ENCODE measurements around the gene ADIPOR1.
"Not testable (repeated sequence)": the region's sequence is repeated elsewhere in the genome, so short reads cannot be mapped to it uniquely, and the experiment has no call there.

ADIPOR1 gene

DNA sequence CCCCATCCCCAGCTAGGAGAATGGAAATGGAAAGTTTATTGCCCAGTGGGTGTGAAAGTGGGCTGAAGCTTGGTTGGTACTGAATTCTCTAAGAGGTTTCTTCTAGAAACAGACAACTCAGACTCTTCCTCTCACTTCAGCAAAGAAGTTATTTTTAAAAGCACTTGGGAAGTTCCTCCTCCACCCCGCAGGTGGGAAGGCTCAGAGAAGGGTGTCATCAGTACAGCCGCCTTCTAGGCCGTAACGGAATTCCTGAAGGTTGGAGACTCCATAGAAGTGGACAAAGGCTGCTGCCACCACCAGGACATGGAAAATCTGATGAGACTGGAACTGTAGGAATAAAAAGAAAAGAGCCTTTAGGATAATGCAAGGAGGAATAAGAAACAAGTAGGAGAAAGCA, 16.7 kb downstream of the ADIPOR1 start:
- peaks cover 50% of the 10 kb centered on the region in 2 donors for H3K36me3 ChIP-seq (ENCODE audit: control insufficient read depth in 2 of 2, insufficient read depth in 2 of 2, low read length in 2 of 2)
- no peak overlapping the region for H3K4me3 ChIP-seq (ENCODE audit: low read length in 2 of 2)
- no peak overlapping the region for H3K9ac ChIP-seq (ENCODE audit: low read depth in 1 of 2, low read length in 2 of 2)
- no peaks in the 10 kb centered on the region for H3K4me1 ChIP-seq (ENCODE audit: control insufficient read depth in 2 of 2, insufficient read depth in 2 of 2, low read length in 2 of 2)
- no peaks in the 10 kb centered on the region for H3K27me3 ChIP-seq (ENCODE audit: control insufficient read depth in 2 of 2, insufficient read depth in 2 of 2, low read length in 2 of 2)
- no peak overlapping the region for H3K27ac ChIP-seq (ENCODE audit: low read depth in 2 of 2, low read length in 2 of 2)
- H3K9me3 ChIP-seq (ENCODE audit: control insufficient read depth in 2 of 2, low read length in 2 of 2), result no peaks in the 10 kb centered on the region

GRCh38 chr1:202940561-202940960, 17.6 kb downstream of the ADIPOR1 start:
- no peaks in the 10 kb centered on the region for H3K9me3 ChIP-seq (ENCODE audit: control insufficient read depth in 2 of 2, low read length in 2 of 2)
- H3K4me1 ChIP-seq (ENCODE audit: control insufficient read depth in 2 of 2, insufficient read depth in 2 of 2, low read length in 2 of 2), result no peaks in the 10 kb centered on the region
- H3K36me3 ChIP-seq (ENCODE audit: control insufficient read depth in 2 of 2, insufficient read depth in 2 of 2, low read length in 2 of 2), result peaks cover 43% of the 10 kb centered on the region in 2 donors

DNA sequence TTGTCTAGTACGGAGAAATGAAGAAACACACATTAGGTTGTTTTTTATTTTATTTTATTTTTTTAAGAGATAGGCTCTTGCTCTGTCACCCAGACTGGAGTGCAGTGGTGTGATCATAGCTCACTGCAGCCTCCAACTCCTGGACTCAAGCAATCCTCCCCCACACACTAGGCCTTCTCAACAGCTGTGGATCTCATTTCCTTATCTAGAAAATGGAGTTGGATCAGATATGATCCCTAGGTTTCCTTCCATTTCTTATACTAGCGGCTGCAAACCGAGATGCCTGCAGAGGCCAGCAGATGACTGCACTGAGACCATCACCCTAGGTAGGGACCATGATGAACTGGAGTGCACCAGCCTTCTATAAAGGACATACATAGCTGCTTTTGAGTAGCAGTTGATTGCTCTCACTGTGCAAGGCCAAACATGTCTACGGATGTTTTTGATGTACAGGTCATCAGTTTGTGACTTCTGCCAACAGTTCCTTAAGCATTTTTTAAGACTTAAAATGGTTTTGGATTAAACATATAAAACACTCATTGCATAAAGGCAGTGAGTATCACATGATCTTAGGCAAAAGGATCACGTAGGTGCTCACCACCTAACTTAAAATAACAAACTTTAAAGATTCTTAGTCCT, 19.7 kb downstream of the ADIPOR1 start:
- H3K36me3 ChIP-seq (ENCODE audit: control insufficient read depth in 2 of 2, insufficient read depth in 2 of 2, low read length in 2 of 2), result peaks cover 21 to 24% of the 10 kb centered on the region in 2 donors
- no peak overlapping the region for H3K27ac ChIP-seq (ENCODE audit: low read depth in 2 of 2, low read length in 2 of 2)
- no peak overlapping the region for H3K9ac ChIP-seq (ENCODE audit: low read depth in 1 of 2, low read length in 2 of 2)
- H3K4me1 ChIP-seq (ENCODE audit: control insufficient read depth in 2 of 2, insufficient read depth in 2 of 2, low read length in 2 of 2), result no peaks in the 10 kb centered on the region
- no peaks in the 10 kb centered on the region for H3K9me3 ChIP-seq (ENCODE audit: control insufficient read depth in 2 of 2, low read length in 2 of 2)
- H3K27me3 ChIP-seq (ENCODE audit: control insufficient read depth in 2 of 2, insufficient read depth in 2 of 2, low read length in 2 of 2), result no peaks in the 10 kb centered on the region
- H3K4me3 ChIP-seq (ENCODE audit: low read length in 2 of 2), result no peak overlapping the region

More at GRCh38 chr1:202940561-202940960, 17.6 kb downstream of the ADIPOR1 start:
- Histone ChIP-seq H3K27me3 (ENCODE audit: control insufficient read depth in 2 of 2, insufficient read depth in 2 of 2, low read length in 2 of 2) (no peaks in the 10 kb centered on the region), H3K9ac (ENCODE audit: low read depth in 1 of 2, low read length in 2 of 2) (no peak overlapping the region), H3K27ac (ENCODE audit: low read depth in 2 of 2, low read length in 2 of 2) (no peak overlapping the region), H3K4me3 (ENCODE audit: low read length in 2 of 2) (no peak overlapping the region)

GRCh38 chr1:202936409-202936808, 21.7 kb downstream of the ADIPOR1 start:
- not testable (repeated sequence) for H3K9ac ChIP-seq (ENCODE audit: low read depth in 1 of 2, low read length in 2 of 2); H3K27ac ChIP-seq (ENCODE audit: low read depth in 2 of 2, low read length in 2 of 2); H3K27me3 ChIP-seq (ENCODE audit: control insufficient read depth in 2 of 2, insufficient read depth in 2 of 2, low read length in 2 of 2); H3K4me3 ChIP-seq (ENCODE audit: low read length in 2 of 2); H3K9me3 ChIP-seq (ENCODE audit: control insufficient read depth in 2 of 2, low read length in 2 of 2); H3K4me1 ChIP-seq (ENCODE audit: control insufficient read depth in 2 of 2, insufficient read depth in 2 of 2, low read length in 2 of 2); H3K36me3 ChIP-seq (ENCODE audit: control insufficient read depth in 2 of 2, insufficient read depth in 2 of 2, low read length in 2 of 2)

DNA sequence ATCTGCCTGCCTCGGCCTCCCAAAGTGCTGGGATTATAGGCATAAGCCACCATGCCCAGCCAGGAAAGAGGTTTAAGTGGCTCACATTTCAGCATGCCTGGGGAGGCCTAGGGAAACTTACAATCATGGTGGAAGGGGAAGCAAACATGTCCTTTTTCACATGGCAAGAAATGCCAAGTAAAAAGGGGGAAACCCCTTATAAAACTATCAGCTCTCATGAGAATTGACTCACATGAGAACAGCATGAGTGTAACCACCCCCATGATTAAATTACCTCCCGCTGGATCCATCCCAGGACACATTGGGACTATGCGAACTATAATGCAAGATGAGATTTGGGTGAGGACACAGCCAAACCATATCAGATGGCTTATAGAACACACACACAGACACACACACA, 22.3 kb downstream of the ADIPOR1 start:
- Histone ChIP-seq H3K9me3 (ENCODE audit: control insufficient read depth in 2 of 2, low read length in 2 of 2) (no peaks in the 10 kb centered on the region), H3K4me1 (ENCODE audit: control insufficient read depth in 2 of 2, insufficient read depth in 2 of 2, low read length in 2 of 2) (no peaks in the 10 kb centered on the region), H3K36me3 (ENCODE audit: control insufficient read depth in 2 of 2, insufficient read depth in 2 of 2, low read length in 2 of 2) (peaks cover 0 to 4% of the 10 kb centered on the region in 2 donors), H3K27me3 (ENCODE audit: control insufficient read depth in 2 of 2, insufficient read depth in 2 of 2, low read length in 2 of 2) (no peaks in the 10 kb centered on the region), H3K27ac (ENCODE audit: low read depth in 2 of 2, low read length in 2 of 2) (no peak overlapping the region), H3K4me3 (ENCODE audit: low read length in 2 of 2) (no peak overlapping the region), H3K9ac (ENCODE audit: low read depth in 1 of 2, low read length in 2 of 2) (no peak overlapping the region)

- Histone ChIP-seq H3K27ac (ENCODE audit: low read depth in 2 of 2, low read length in 2 of 2) (no peak overlapping the region), H3K4me3 (ENCODE audit: low read length in 2 of 2) (no peak overlapping the region), H3K36me3 (ENCODE audit: control insufficient read depth in 2 of 2, insufficient read depth in 2 of 2, low read length in 2 of 2) (no peaks in the 10 kb centered on the region), H3K4me1 (ENCODE audit: control insufficient read depth in 2 of 2, insufficient read depth in 2 of 2, low read length in 2 of 2) (no peaks in the 10 kb centered on the region), H3K9ac (ENCODE audit: low read depth in 1 of 2, low read length in 2 of 2) (no peak overlapping the region), H3K9me3 (ENCODE audit: control insufficient read depth in 2 of 2, low read length in 2 of 2) (no peaks in the 10 kb centered on the region), H3K27me3 (ENCODE audit: control insufficient read depth in 2 of 2, insufficient read depth in 2 of 2, low read length in 2 of 2) (no peaks in the 10 kb centered on the region)
Measured at GRCh38 chr1:202934755-202935154, 23.4 kb downstream of the ADIPOR1 start.

DNA sequence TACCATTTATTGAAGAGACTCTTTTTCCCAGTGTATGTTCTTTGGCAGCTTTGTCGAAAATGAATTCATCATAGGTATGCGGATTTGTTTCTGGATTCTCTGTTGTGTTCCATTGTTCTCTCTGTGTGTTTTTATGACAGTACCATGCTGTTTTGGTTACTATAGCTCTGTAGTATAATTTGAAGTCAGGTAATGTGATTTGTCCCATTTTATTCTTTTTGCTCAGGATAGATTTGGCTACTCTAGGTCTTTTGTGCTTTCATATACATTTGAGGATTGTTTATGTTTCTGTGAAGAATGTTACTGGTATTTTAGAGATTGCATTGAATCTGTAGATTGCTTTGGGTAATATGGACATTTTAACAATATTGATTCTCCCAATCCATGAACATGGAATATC, 25.6 kb downstream of the ADIPOR1 start:
- H3K27ac ChIP-seq (ENCODE audit: low read depth in 2 of 2, low read length in 2 of 2), result no peak overlapping the region
- H3K9me3 ChIP-seq (ENCODE audit: control insufficient read depth in 2 of 2, low read length in 2 of 2), result no peaks in the 10 kb centered on the region
- H3K36me3 ChIP-seq (ENCODE audit: control insufficient read depth in 2 of 2, insufficient read depth in 2 of 2, low read length in 2 of 2), result no peaks in the 10 kb centered on the region
- H3K4me1 ChIP-seq (ENCODE audit: control insufficient read depth in 2 of 2, insufficient read depth in 2 of 2, low read length in 2 of 2), result no peaks in the 10 kb centered on the region
- H3K4me3 ChIP-seq (ENCODE audit: low read length in 2 of 2), result no peak overlapping the region
- H3K9ac ChIP-seq (ENCODE audit: low read depth in 1 of 2, low read length in 2 of 2), result no peak overlapping the region
- no peaks in the 10 kb centered on the region for H3K27me3 ChIP-seq (ENCODE audit: control insufficient read depth in 2 of 2, insufficient read depth in 2 of 2, low read length in 2 of 2)

DNA sequence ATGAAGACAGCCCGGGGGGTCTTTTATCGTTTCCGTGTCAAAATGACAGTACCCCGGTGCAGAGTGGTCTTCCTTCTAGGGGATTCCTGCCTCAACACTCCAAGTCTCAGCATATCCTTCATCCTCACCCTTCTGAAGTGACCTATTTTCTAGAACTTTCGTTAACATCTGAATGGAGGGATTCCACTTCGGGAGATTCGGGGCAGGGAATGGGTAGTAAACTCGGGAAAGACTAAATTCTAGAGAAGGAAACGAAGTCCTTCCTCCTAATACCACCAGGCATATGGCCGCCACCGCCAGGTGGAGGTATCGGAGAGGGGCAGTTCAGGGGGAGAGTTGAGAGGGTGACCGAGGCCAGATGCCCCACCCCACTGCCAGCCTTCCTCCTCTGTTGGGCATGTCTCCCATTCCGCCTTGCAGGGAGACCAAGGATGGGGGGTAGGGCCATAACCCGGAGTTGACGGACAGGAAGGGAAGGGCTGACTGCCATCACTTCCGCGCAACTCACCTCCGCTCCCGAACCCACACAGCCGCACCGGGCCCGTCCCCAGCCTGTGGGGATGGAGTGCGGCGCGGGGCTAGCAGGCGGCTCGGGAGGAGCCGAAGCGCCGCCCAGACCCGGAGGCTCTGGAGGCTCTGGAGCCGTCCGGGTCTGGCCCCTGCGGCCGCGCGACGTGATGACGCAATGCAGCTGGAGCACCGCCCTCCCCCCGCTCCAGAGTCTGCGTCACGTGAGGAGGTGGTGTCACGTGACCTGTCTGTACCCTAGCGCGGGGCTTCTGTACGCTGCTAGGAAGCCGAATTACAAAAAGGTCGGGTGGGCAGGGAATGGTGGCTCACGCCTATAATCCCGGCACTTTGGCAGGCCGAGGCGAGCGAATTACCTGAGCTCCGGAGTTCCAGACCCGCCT, 31.3 kb downstream of the ADIPOR1 start, which contains the start of gene KLHL12:
Gene KLHL12, minus strand, starts transcription at position 654 of the 911 bp plus-strand sequence. CDS start 2,072 bp downstream, outside the sequence.
- peak within 1 kb of the TSS; percentile 96 to 98 for H3K27ac ChIP-seq (ENCODE audit: low read depth in 2 of 2, low read length in 2 of 2)
- H3K9me3 ChIP-seq (ENCODE audit: control insufficient read depth in 2 of 2, low read length in 2 of 2), result no peaks in the 10 kb centered on the region
- H3K4me3 ChIP-seq (ENCODE audit: low read length in 2 of 2), result peak within 1 kb of the TSS; percentile 88 to 96
- H3K27me3 ChIP-seq (ENCODE audit: control insufficient read depth in 2 of 2, insufficient read depth in 2 of 2, low read length in 2 of 2), result no peaks in the 10 kb centered on the region
- peak within 1 kb of the TSS; percentile 90 to 95 for H3K9ac ChIP-seq (ENCODE audit: low read depth in 1 of 2, low read length in 2 of 2)
- peaks cover 2 to 6% of the 10 kb centered on the region in 2 donors for H3K36me3 ChIP-seq (ENCODE audit: control insufficient read depth in 2 of 2, insufficient read depth in 2 of 2, low read length in 2 of 2)
- peaks cover 0 to 7% of the 10 kb centered on the region in 2 donors for H3K4me1 ChIP-seq (ENCODE audit: control insufficient read depth in 2 of 2, insufficient read depth in 2 of 2, low read length in 2 of 2)

GRCh38 chr1:202923533-202923932, 34.6 kb downstream of the ADIPOR1 start:
- H3K27me3 ChIP-seq (ENCODE audit: control insufficient read depth in 2 of 2, insufficient read depth in 2 of 2, low read length in 2 of 2), result no peaks in the 10 kb centered on the region
- peaks cover 0 to 10% of the 10 kb centered on the region in 2 donors for H3K4me1 ChIP-seq (ENCODE audit: control insufficient read depth in 2 of 2, insufficient read depth in 2 of 2, low read length in 2 of 2)
- no peak overlapping the region for H3K27ac ChIP-seq (ENCODE audit: low read depth in 2 of 2, low read length in 2 of 2)
- H3K4me3 ChIP-seq (ENCODE audit: low read length in 2 of 2), result no peak overlapping the region
- peaks cover 2 to 17% of the 10 kb centered on the region in 2 donors for H3K36me3 ChIP-seq (ENCODE audit: control insufficient read depth in 2 of 2, insufficient read depth in 2 of 2, low read length in 2 of 2)
- no peak overlapping the region for H3K9ac ChIP-seq (ENCODE audit: low read depth in 1 of 2, low read length in 2 of 2)
- no peaks in the 10 kb centered on the region for H3K9me3 ChIP-seq (ENCODE audit: control insufficient read depth in 2 of 2, low read length in 2 of 2)

DNA sequence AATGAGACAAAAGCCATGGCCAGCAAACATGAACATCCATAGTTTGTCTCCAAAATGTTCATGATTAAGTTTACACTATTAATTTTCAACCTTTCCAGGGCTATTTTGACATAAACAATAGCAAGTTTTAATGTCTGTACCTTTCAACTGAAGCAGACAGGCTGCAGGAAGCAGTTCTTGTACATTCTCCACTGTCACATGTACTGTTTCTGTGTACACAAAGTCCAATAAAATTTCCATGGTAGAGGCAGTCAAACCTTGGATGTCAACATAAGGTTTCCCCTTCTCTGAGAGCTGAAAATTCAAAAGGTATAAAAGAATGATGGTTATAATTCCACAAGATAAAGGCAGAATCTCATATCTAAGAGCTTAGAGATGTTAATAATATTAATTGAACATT, 38.5 kb downstream of the ADIPOR1 start:
- Histone ChIP-seq H3K27ac (ENCODE audit: low read depth in 2 of 2, low read length in 2 of 2) (no peak overlapping the region), H3K9ac (ENCODE audit: low read depth in 1 of 2, low read length in 2 of 2) (no peak overlapping the region), H3K36me3 (ENCODE audit: control insufficient read depth in 2 of 2, insufficient read depth in 2 of 2, low read length in 2 of 2) (peaks cover 29 to 48% of the 10 kb centered on the region in 2 donors), H3K9me3 (ENCODE audit: control insufficient read depth in 2 of 2, low read length in 2 of 2) (no peaks in the 10 kb centered on the region), H3K27me3 (ENCODE audit: control insufficient read depth in 2 of 2, insufficient read depth in 2 of 2, low read length in 2 of 2) (no peaks in the 10 kb centered on the region), H3K4me3 (ENCODE audit: low read length in 2 of 2) (no peak overlapping the region), H3K4me1 (ENCODE audit: control insufficient read depth in 2 of 2, insufficient read depth in 2 of 2, low read length in 2 of 2) (peaks cover 0 to 10% of the 10 kb centered on the region in 2 donors)
